Transverse colon (tissue), 4 donors: ENCODE measurements around the gene PHKA2. TPM values are rescaled to one million over a fixed set of nuclear protein-coding genes. Genes with fewer than 3 reads are reported as not detected.
A peak's percentile ranks its signal among the peaks of the same experiment; 100 is the strongest.

Experiments
- DNase-seq: peaks from one replicate; pipeline ENCODE4 v3.0.0-alpha.2; 2019
- H3K27ac ChIP-seq, 4 donors: fragments of 200-600 bp; sonication (generic); 2 replicates each; pipeline ENCODE4 v1.5.1; 2016 to 2018; ENCODE audit warnings: inconsistent platforms in 4 of 4
- H3K27me3 ChIP-seq: fragments of 200-600 bp; sonication (generic); 2 replicates; pipeline ENCODE4 v1.5.1; 2017; ENCODE audit warnings: inconsistent platforms
- H3K36me3 ChIP-seq, 4 donors: fragments of 200-600 bp; sonication (generic); 2 replicates each; pipeline ENCODE4 v1.5.1; 2017 to 2019; ENCODE audit warnings: inconsistent platforms in 4 of 4
- H3K4me1 ChIP-seq, 4 donors: fragments of 200-600 bp; sonication (generic); 2 replicates each; pipeline ENCODE4 v1.5.1; 2017 to 2020; ENCODE audit warnings: inconsistent platforms in 4 of 4
- H3K4me3 ChIP-seq, 4 donors: fragments of 200-600 bp; sonication (generic); 1 replicate in 1 of 4; 2 replicates in 3 of 4; pipeline versions ENCODE4 v1.5.1 to v1.6.1; 2017 to 2019; ENCODE audit warnings: inconsistent platforms in 4 of 4
- H3K9me3 ChIP-seq, 2 donors: fragments of 200-600 bp; sonication (generic); 2 replicates each; pipeline ENCODE4 v1.5.1; 2017 to 2019; ENCODE audit warnings: inconsistent platforms in 2 of 2
- EP300 ChIP-seq: sonication (generic); formaldehyde crosslinking; IDR thresholded peaks from one replicate; pipeline ENCODE4 v1.6.1; 2017; ENCODE audit warnings: antibody characterized with exemption, low read depth
- POLR2A ChIP-seq: fragments of 450-650 bp; IDR thresholded peaks from one replicate; pipeline ENCODE4 v1.6.1; 2016; ENCODE audit warnings: antibody characterized with exemption, mild to moderate bottlenecking, moderate library complexity
- POLR2AphosphoS5 ChIP-seq, 3 donors: sonication (generic); formaldehyde crosslinking; IDR thresholded peaks; one replicate each; pipeline ENCODE4 v1.6.1; 2016; ENCODE audit warnings: antibody characterized with exemption in 3 of 3
- WGBS, 2 donors: methylation state at CpG; one replicate each; pipeline ENCODE4 v1.1.5; 2018; ENCODE audit warnings: low coverage in 1 of 2; 5-methylcytosine and 5-hydroxymethylcytosine counted together
- in situ Hi-C, 4 donors: fragments of 200-750 bp; cut with MboI; loops; one replicate each; pipeline versions ENCODE4 v1.15.0 to v1.15.1; 2017; ENCODE audit warnings: low sequenced_read_pairs in 3 of 4, low pct_ligation_motif_present in 1 of 4, low pct_unique_long_range_greater_than_20kb in 1 of 4
- intact Hi-C: fragments of 100-400 bp; cut with DNase I; formaldehyde crosslinking; loops from one replicate; pipeline ENCODE4 v1.15.1; 2023; ENCODE audit warnings: low total_unique reads
- total RNA-seq, 4 donors: library from RNA; depleted of rRNA; stranded (reverse); fragments of >200 nt; gene quantifications; one replicate each; pipeline ENCODE4 v1.1.0, GENCODE V29; 2016
- TF ChIP-seq, protein P1 (sequence below), 5 experiments: fragments of 200-600 bp in 3 of 5; fragments of 450-650 bp in 2 of 5; sonication (generic) in 3 of 5; IDR thresholded peaks; 1 replicate in 2 of 5; 2 replicates in 3 of 5; pipeline ENCODE4 v1.5.1; 2016 to 2017; ENCODE audit warnings: antibody characterized with exemption in 5 of 5, inconsistent platforms in 3 of 5, mild to moderate bottlenecking in 2 of 5, moderate library complexity in 1 of 5

Gene PHKA2
- total RNA-seq, 4 donors from 2014 or later, result 23.8 to 46.4 (median 30.4) TPM

DNA sequence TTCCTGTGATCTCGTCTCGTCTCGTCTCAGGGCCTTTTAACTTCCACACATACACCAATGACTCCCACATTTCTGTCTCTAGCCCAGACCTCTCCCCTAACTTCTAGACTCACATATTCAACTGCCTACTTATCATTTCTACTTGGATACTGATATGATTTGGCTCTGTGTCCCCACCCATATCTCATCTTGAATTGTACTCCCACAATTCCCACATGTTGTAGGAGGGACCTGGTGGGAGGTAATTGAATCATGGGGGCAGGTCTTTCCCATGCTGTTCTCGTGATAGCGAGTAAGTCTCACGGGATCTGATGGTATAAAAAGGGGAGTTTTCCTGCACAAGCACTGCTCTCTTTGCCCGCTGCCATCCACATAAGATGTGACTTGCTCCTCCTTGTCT, 8.9 kb downstream of the PHKA2 start:
- H3K9me3 ChIP-seq, result no peaks in the 10 kb centered on the region
- H3K4me1 ChIP-seq, result no peaks in the 10 kb centered on the region
- intact Hi-C loops, result no loop called here
- in situ Hi-C loops, result loop anchor here in 1 of 4 donors (25.0 kb wide), 1 partner anchor 362 kb away; the partner anchor contains the start of gene PDHA1
- no peak overlapping the region for H3K27ac ChIP-seq
- 88% methylated on average over 7 of the region's 7 CpGs; no CpG with 5 or more reads in 1 of the 2 donors for whole genome bisulfite sequencing, 2 donors
- no peaks in the 10 kb centered on the region for H3K27me3 ChIP-seq
- H3K4me3 ChIP-seq, result no peak overlapping the region
- H3K36me3 ChIP-seq, result no peaks in the 10 kb centered on the region
- no peak for DNase-seq
- TF ChIP-seq, protein P1, sequence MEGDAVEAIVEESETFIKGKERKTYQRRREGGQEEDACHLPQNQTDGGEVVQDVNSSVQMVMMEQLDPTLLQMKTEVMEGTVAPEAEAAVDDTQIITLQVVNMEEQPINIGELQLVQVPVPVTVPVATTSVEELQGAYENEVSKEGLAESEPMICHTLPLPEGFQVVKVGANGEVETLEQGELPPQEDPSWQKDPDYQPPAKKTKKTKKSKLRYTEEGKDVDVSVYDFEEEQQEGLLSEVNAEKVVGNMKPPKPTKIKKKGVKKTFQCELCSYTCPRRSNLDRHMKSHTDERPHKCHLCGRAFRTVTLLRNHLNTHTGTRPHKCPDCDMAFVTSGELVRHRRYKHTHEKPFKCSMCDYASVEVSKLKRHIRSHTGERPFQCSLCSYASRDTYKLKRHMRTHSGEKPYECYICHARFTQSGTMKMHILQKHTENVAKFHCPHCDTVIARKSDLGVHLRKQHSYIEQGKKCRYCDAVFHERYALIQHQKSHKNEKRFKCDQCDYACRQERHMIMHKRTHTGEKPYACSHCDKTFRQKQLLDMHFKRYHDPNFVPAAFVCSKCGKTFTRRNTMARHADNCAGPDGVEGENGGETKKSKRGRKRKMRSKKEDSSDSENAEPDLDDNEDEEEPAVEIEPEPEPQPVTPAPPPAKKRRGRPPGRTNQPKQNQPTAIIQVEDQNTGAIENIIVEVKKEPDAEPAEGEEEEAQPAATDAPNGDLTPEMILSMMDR (IDR thresholded peaks at IDR 0.05), result no peak
- TF ChIP-seq POLR2AphosphoS5 (IDR thresholded peaks at IDR 0.05) (no peak), POLR2A (no peak), EP300 (no peak)

DNA sequence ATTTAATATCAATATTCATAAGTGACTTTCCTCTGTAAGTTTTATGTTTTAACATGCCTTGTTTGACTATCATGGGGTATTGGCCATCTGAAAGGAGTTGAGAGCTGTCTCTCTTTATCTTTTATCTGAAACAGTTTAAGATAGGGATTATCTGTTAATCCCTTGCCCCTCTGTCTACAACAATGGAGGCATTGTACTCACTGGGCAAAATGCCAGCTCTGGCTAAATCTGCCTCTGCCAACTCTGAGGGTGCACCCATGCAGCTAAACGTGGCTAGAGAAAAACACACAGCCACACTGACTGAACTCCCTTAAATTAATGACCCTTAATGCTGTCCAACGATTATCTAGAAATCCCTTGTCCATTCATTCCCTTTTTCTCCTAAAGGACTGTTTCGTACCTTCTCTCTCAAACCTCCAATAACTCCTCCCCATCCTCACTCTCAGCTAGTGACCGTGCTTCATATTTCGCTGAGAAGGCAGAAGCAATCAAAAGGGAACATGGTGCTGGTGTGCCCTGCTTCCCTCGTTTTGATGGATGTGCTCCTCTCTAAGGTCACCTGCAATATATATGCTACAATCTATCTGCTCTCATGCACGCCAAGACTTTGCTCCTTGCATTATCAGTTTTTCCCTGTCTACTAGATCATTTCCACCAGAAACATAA, 10.3 kb downstream of the PHKA2 start:
- intact Hi-C loops, result no loop called here
- DNase-seq, result peak; percentile 23
- WGBS, 2 donors, result 68% methylated on average over 7 of the region's 7 CpGs; no CpG with 5 or more reads in 1 of the 2 donors
- in situ Hi-C loops, result no loop called here
- H3K27me3 ChIP-seq, result no peaks in the 10 kb centered on the region
- H3K27ac ChIP-seq, result no peak overlapping the region
- H3K4me1 ChIP-seq, result no peaks in the 10 kb centered on the region
- H3K36me3 ChIP-seq, result no peaks in the 10 kb centered on the region
- H3K4me3 ChIP-seq, result no peak overlapping the region
- no peaks in the 10 kb centered on the region for H3K9me3 ChIP-seq
- no peak for TF ChIP-seq POLR2AphosphoS5 (IDR thresholded peaks at IDR 0.05)
- no peak for TF ChIP-seq EP300
- TF ChIP-seq, protein P1 (IDR thresholded peaks at IDR 0.05), result no peak
- no peak for TF ChIP-seq POLR2A

DNA sequence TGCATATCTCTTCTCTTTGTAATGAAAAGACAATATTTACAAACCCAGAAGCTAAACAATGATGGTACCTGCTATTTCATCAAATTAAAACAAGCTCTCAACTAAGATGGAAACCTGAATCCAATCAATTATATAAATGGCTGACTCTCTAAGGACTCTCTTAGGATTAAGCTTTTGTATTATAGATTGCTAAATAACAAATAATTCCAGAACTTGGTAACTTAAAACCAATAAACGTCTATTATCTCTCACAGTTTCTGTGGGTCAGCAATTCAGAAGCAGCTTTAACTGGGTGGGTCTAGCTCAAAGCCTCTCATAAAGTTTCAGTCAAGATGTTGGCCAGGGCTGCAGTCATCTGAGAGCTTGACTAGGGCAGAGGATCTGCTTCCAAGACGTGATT, 12.4 kb downstream of the PHKA2 start:
- Histone ChIP-seq H3K36me3 (no peaks in the 10 kb centered on the region), H3K4me1 (no peaks in the 10 kb centered on the region), H3K4me3 (no peak overlapping the region), H3K27me3 (no peaks in the 10 kb centered on the region), H3K27ac (no peak overlapping the region), H3K9me3 (no peaks in the 10 kb centered on the region)
- 24% methylated on average over 2 of the region's 2 CpGs; no CpG with 5 or more reads in 1 of the 2 donors for WGBS, 2 donors
- in situ Hi-C loops (no loop called here), intact Hi-C loops (no loop called here)
- DNase-seq, result no peak
- TF ChIP-seq, protein P1 (IDR thresholded peaks at IDR 0.05), result no peak
- TF ChIP-seq POLR2AphosphoS5 (IDR thresholded peaks at IDR 0.05) (no peak), EP300 (no peak), POLR2A (no peak)

DNA sequence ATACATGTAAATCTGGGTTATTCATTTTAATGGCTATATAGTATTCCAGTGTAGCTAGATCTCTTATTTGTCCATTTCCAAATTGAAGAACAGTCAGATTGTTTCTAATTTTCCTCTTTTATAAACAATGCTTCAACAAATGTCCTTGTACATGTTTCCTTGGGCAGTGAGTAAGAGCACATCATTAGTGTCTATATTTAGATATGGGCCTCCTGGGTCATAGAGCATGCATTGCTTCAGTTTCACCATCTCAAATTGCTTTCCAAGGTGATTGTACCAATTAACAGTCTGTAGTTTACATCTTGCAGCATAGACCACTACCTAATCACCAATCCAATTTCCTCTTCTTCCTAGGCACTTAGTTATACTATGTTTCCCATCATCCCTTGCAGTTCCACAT, 13.4 kb downstream of the PHKA2 start:
- no peak overlapping the region for H3K4me3 ChIP-seq
- H3K4me1 ChIP-seq, result no peaks in the 10 kb centered on the region
- no peak for DNase-seq
- no peaks in the 10 kb centered on the region for H3K27me3 ChIP-seq
- no peak overlapping the region for H3K27ac ChIP-seq
- H3K9me3 ChIP-seq, result no peaks in the 10 kb centered on the region
- in situ Hi-C loops, result no loop called here
- intact Hi-C loops, result no loop called here
- no peak for TF ChIP-seq POLR2A
- no peak for TF ChIP-seq POLR2AphosphoS5 (IDR thresholded peaks at IDR 0.05)
- no peak for TF ChIP-seq EP300
- TF ChIP-seq, protein P1 (IDR thresholded peaks at IDR 0.05), result no peak
- no peaks in the 10 kb centered on the region for H3K36me3 ChIP-seq
